M059J (cell line): Measurements from ENCODE around the gene NUDT4. TPM values are rescaled to one million over a fixed set of nuclear protein-coding genes. Genes with fewer than 3 reads are reported as not detected.

ENCODE experiments used
- total RNA-seq: library from RNA; depleted of rRNA; stranded (reverse); fragments of >200 nt; shearing (Covaris generic); gene quantifications from 2 replicates; pipeline ENCODE4 v1.2.3, GENCODE V29; 2014; rRNA removed

The NUDT4 gene
- total RNA-seq, 1 experiment from 2014 or later = 48.4 TPM

Other genes with a start within 250 kb of the NUDT4 start
- 111 and 145 TPM in 2 replicates for gene UBE2N, start 64.0 kb downstream of the NUDT4 start, total RNA-seq
- 101 and 132 TPM in 2 replicates for gene MRPL42, start 89.6 kb downstream of the NUDT4 start, total RNA-seq
- gene SOCS2, start 194.8 kb downstream of the NUDT4 start, total RNA-seq = 79.8 and 110 TPM in 2 replicates